Karpas-422 (cell line): ENCODE data around the gene DNAH6. TPM values are rescaled to one million over a fixed set of nuclear protein-coding genes. Genes with fewer than 3 reads are reported as not detected.

Experiments
- DNase-seq: peaks from one replicate; pipeline ENCODE4 v3.0.0-alpha.2; 2015
- H2AFZ ChIP-seq: fragments of 200-600 bp; sonication (generic); 2 replicates; pipeline ENCODE4 v1.6.1; 2014; ENCODE audit warnings: antibody characterized with exemption, low read length, mixed read lengths
- H3K27ac ChIP-seq: fragments of 200-600 bp; sonication (generic); 2 replicates; pipeline ENCODE4 v1.5.1; 2014; ENCODE audit warnings: mild to moderate bottlenecking, low read length, moderate library complexity
- H3K27me3 ChIP-seq: fragments of 200-600 bp; sonication (generic); 2 replicates; pipeline ENCODE4 v1.6.1; 2014; ENCODE audit warnings: low read length, mixed read lengths
- H3K36me3 ChIP-seq: fragments of 200-600 bp; sonication (generic); 2 replicates; pipeline ENCODE4 v1.6.1; 2014; ENCODE audit warnings: low read length, mixed read lengths; ENCODE audit not compliant: insufficient read depth
- H3K4me1 ChIP-seq: fragments of 200-600 bp; sonication (generic); 2 replicates; pipeline ENCODE4 v1.6.1; 2014; ENCODE audit warnings: mild to moderate bottlenecking, low read length, mixed read lengths
- H3K4me2 ChIP-seq: fragments of 200-600 bp; sonication (generic); 2 replicates; pipeline ENCODE4 v1.6.1; 2014; ENCODE audit warnings: low read length, low read depth, mild to moderate bottlenecking; ENCODE audit not compliant: poor library complexity, severe bottlenecking
- H3K4me3 ChIP-seq: fragments of 200-600 bp; sonication (generic); 2 replicates; pipeline ENCODE4 v1.5.1; 2014; ENCODE audit warnings: mild to moderate bottlenecking, antibody characterized with exemption, low read length, mixed read lengths
- H3K79me2 ChIP-seq: fragments of 200-600 bp; sonication (generic); 2 replicates; pipeline ENCODE4 v1.6.1; 2014; ENCODE audit warnings: mild to moderate bottlenecking, low read length, mixed read lengths
- H3K9ac ChIP-seq: fragments of 200-600 bp; sonication (generic); 2 replicates; pipeline ENCODE4 v1.6.0; 2014; ENCODE audit warnings: low read length
- H3K9me2 ChIP-seq: fragments of 200-600 bp; sonication (generic), shearing (Covaris generic); replicated peaks from 2 replicates; pipeline ENCODE4 v1.6.0; 2014; ENCODE audit warnings: mild to moderate bottlenecking, low read length, moderate library complexity; ENCODE audit not compliant: insufficient read depth
- H3K9me3 ChIP-seq: fragments of 300-700, 200-600 bp; sonication (generic); 2 replicates; pipeline ENCODE4 v1.6.1; 2014; ENCODE audit warnings: low read length, mixed read lengths
- H4K20me1 ChIP-seq: fragments of 200-600 bp; sonication (generic); 2 replicates; pipeline ENCODE4 v1.6.1; 2014; ENCODE audit warnings: mild to moderate bottlenecking, antibody characterized with exemption, low read length, low read depth; ENCODE audit not compliant: insufficient read depth
- total RNA-seq: library from RNA; depleted of rRNA; stranded (reverse); fragments of >200 nt; shearing (Covaris generic); gene quantifications from 2 replicates; pipeline ENCODE4 v1.2.3, GENCODE V29; 2014; ENCODE audit warnings: low replicate concordance

Gene DNAH6
- total RNA-seq, 1 experiment from 2014 or later, result 0.15 TPM

DNA sequence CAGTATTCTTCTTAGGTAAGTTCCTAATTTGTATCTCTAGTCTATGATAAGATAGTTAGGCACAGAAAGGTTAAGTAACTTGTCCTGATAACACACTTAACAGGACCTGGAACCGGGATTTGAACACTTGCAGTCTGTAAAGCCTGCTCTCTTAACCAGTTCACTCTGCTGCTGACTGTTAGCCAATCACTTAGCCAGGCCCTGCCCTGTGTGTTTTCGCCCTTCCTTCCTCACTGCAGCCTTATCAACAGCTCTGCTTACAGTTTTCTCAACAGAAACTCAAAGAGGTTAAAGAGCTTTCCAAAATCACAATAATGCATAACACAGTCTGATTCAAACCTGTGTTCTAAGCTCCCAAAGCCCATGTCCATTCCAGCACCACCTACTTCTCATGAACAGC, 212.9 kb downstream of the DNAH6 start:
- Histone ChIP-seq H3K27me3 (no peaks in the 10 kb centered on the region), H3K9ac (no peak overlapping the region), H4K20me1 (no peaks in the 10 kb centered on the region), H3K9me3 (no peaks in the 10 kb centered on the region), H3K27ac (no peak overlapping the region), H3K4me2 (no peak overlapping the region), H3K4me3 (no peak overlapping the region), H3K36me3 (no peaks in the 10 kb centered on the region), H2AFZ (no peak overlapping the region), H3K9me2 (no peaks in the 10 kb centered on the region), H3K4me1 (no peaks in the 10 kb centered on the region), H3K79me2 (no peaks in the 10 kb centered on the region)
- DNase-seq, result no peak

DNA sequence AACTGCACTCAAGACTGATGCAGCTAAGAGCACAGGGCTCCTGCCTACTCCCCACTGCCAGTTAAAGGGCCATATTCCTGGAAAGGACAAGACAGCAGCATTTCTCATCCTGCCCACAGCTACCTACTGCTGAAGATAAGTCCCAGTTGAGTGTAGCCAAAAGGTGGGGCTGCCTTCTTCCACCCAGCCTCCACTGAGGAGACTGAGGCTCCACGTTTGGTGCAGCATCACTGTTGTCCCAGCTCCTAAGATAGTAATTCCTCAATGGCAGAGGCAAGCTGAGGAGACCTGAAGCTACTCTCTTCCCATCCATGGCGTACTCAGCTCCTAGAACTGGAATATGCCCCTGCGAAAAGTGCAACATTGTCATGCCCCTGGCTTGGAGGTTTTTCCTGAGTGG, 214.9 kb downstream of the DNAH6 start:
- no peaks in the 10 kb centered on the region for H3K9me2 ChIP-seq
- DNase-seq, result no peak
- H3K79me2 ChIP-seq, result no peaks in the 10 kb centered on the region
- H3K9ac ChIP-seq, result no peak overlapping the region
- no peak overlapping the region for H3K4me3 ChIP-seq
- H4K20me1 ChIP-seq, result no peaks in the 10 kb centered on the region
- no peak overlapping the region for H2AFZ ChIP-seq
- no peaks in the 10 kb centered on the region for H3K36me3 ChIP-seq
- H3K27ac ChIP-seq, result no peak overlapping the region
- H3K4me1 ChIP-seq, result peaks cover 6% of the 10 kb centered on the region
- no peaks in the 10 kb centered on the region for H3K9me3 ChIP-seq
- H3K4me2 ChIP-seq, result no peak overlapping the region
- H3K27me3 ChIP-seq, result no peaks in the 10 kb centered on the region

DNA sequence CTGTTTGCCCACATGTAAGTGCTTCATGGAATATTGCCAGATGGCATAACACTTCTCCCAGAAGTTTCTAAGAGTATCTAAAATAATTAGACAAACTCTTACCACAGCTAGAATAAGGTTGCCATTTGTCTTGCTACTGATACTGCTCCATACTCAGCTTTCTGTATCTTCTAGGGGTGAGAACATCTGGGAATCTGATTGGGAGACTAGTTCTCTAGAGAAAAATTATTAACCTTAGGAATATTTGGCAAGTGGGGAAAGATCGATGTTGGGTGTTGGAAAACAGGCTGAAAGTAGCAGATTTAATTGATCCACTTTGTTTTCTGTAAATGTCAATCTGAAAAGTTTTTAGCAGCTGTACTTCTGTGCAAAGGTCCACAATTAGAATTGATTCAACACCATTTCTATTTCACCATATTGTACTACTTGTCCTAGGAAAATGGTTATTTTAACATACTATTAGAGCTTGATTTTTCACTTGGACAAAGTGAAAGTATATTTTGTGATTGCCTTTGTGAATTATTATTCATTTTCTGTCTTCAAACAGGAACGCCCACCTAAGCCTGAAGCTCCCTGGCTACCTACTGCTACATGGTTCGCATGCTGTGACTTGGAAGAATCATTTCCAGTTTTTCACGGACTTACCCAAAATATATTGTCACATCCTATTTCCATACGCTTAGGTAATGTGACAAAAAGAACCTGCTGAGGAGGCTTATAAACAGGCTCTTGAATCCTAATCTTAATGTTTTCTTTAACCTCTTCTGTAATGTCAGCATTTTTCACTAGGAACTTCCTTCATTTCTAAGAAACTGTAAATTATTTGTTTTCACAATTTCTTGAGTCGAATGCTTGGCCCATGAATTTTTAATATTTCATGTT, 216.8 kb downstream of the DNAH6 start:
- Histone ChIP-seq H3K36me3 (no peaks in the 10 kb centered on the region), H3K9ac (no peak overlapping the region), H3K27ac (no peak overlapping the region), H3K27me3 (no peaks in the 10 kb centered on the region), H3K79me2 (no peaks in the 10 kb centered on the region), H2AFZ (no peak overlapping the region), H3K9me3 (no peaks in the 10 kb centered on the region), H3K9me2 (no peaks in the 10 kb centered on the region), H4K20me1 (no peaks in the 10 kb centered on the region), H3K4me1 (peaks cover 8% of the 10 kb centered on the region), H3K4me3 (no peak overlapping the region), H3K4me2 (no peak overlapping the region)
- no peak for DNase-seq

DNA sequence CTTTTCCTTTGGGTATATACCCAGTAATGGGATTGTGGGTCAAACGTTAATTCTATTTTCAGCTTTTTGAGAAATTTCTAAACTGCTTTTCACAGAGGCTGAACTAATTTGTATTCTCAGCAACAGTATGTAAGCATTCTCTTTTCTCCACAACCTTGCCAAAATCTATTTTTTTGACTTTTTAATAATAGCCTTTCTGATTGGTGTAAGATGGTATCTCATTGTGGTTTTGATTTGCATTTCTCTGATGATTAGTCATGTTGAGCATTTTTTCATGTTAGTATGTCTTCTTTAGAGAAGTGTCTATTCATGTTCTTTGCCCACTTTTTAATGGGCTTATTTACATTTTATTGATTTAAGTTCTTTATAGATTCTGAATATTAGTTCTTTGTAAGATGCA, 219.1 kb downstream of the DNAH6 start:
- DNase-seq, result no peak
- no peaks in the 10 kb centered on the region for H4K20me1 ChIP-seq
- no peaks in the 10 kb centered on the region for H3K9me3 ChIP-seq
- H3K4me1 ChIP-seq, result peaks cover 8% of the 10 kb centered on the region
- no peaks in the 10 kb centered on the region for H3K36me3 ChIP-seq
- no peak overlapping the region for H3K4me2 ChIP-seq
- H2AFZ ChIP-seq, result no peak overlapping the region
- no peak overlapping the region for H3K9ac ChIP-seq
- no peak overlapping the region for H3K4me3 ChIP-seq
- H3K9me2 ChIP-seq, result no peaks in the 10 kb centered on the region
- no peaks in the 10 kb centered on the region for H3K27me3 ChIP-seq
- no peak overlapping the region for H3K27ac ChIP-seq
- H3K79me2 ChIP-seq, result no peaks in the 10 kb centered on the region

DNA sequence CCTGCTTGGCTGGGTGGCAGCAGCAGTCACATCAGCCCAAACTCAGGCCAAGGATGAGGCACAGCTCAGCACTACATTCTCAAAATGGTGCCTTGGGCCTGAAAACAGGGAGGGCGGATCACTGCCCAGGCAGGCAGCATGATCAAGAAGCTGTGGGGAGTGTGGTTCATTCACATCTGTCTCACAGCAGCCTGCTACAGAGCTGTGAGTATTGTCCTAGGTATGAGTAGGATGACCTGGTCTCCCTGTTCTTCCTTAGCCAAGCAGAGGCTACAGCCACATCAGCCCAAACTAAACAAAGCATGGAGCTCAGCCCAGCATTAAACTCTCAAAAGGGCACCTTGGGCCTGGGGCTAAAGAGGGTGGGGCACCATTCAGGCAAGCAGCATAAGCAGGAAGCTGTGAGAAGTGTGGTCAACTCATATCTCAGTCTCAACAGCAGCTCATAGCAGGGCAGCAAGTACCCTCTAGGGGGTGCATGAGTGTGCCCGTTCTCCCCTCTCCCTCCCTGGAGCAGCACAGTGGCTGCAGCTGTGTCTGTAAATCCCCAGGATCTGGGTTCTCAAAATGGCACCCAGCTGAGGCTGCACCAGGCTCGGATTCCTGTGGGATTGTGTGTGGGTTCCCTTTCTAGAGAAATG, 225.0 kb downstream of the DNAH6 start:
- H3K79me2 ChIP-seq, result no peaks in the 10 kb centered on the region
- H3K4me2 ChIP-seq, result no peak overlapping the region
- no peak overlapping the region for H3K9ac ChIP-seq
- H3K27ac ChIP-seq, result no peak overlapping the region
- H3K9me2 ChIP-seq, result no peaks in the 10 kb centered on the region
- no peak overlapping the region for H2AFZ ChIP-seq
- no peaks in the 10 kb centered on the region for H4K20me1 ChIP-seq
- H3K4me3 ChIP-seq, result no peak overlapping the region
- DNase-seq, result peak; percentile 78
- H3K36me3 ChIP-seq, result no peaks in the 10 kb centered on the region
- peaks cover 2% of the 10 kb centered on the region; the same call in 1 of the 2 replicates for H3K4me1 ChIP-seq
- H3K9me3 ChIP-seq, result no peaks in the 10 kb centered on the region
- no peaks in the 10 kb centered on the region for H3K27me3 ChIP-seq

DNA sequence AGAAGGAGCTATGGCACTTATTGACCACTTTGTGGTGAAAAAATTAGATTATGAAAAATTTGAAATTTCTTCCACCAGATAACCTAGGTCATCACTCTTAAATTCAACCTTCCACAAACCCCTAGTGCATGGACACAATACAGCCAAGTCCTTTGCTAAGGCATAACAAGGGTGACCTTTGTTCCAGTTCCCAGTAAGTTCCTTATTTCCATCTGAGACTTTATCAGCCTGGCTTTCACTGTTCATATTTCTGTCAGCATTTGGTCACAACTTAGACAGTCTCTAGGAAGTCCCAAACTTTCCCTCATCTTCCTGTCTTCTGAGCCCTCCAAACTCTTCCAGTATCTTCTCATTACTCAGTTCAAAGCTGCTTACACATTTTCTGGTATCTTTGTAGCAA, 232.0 kb downstream of the DNAH6 start:
- no peak overlapping the region for H2AFZ ChIP-seq
- H3K79me2 ChIP-seq, result no peaks in the 10 kb centered on the region
- H3K9ac ChIP-seq, result no peak overlapping the region
- no peak overlapping the region for H3K27ac ChIP-seq
- no peak for DNase-seq
- no peaks in the 10 kb centered on the region for H3K4me1 ChIP-seq
- no peaks in the 10 kb centered on the region for H4K20me1 ChIP-seq
- no peaks in the 10 kb centered on the region for H3K36me3 ChIP-seq
- no peak overlapping the region for H3K4me2 ChIP-seq
- H3K4me3 ChIP-seq, result no peak overlapping the region
- no peaks in the 10 kb centered on the region for H3K9me2 ChIP-seq
- no peaks in the 10 kb centered on the region for H3K9me3 ChIP-seq
- no peaks in the 10 kb centered on the region for H3K27me3 ChIP-seq

DNA sequence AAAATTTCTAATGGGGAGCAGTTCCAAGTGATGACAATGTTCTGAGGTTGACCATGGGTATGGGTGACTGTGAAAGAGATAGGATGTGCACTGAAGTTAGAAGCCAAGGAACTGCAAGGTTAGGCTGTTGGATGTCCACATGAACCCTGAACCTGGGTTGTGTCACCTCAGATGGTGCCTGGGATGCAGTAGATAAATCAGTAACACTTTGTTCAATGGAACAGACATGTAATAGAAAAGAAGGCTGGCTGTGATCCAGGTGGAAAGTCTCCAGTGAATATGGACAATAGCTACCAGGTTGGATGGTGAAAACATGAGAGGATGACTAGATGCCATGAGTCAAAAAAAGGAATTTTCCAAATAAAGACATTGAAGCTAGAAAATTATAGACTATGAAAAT, 233.1 kb downstream of the DNAH6 start:
- no peak overlapping the region for H3K9ac ChIP-seq
- no peaks in the 10 kb centered on the region for H3K9me3 ChIP-seq
- H3K4me3 ChIP-seq, result no peak overlapping the region
- H3K9me2 ChIP-seq, result no peaks in the 10 kb centered on the region
- no peaks in the 10 kb centered on the region for H3K79me2 ChIP-seq
- DNase-seq, result no peak
- no peak overlapping the region for H3K4me2 ChIP-seq
- no peaks in the 10 kb centered on the region for H4K20me1 ChIP-seq
- H3K36me3 ChIP-seq, result no peaks in the 10 kb centered on the region
- no peaks in the 10 kb centered on the region for H3K27me3 ChIP-seq
- no peak overlapping the region for H3K27ac ChIP-seq
- H2AFZ ChIP-seq, result no peak overlapping the region
- H3K4me1 ChIP-seq, result no peaks in the 10 kb centered on the region

DNA sequence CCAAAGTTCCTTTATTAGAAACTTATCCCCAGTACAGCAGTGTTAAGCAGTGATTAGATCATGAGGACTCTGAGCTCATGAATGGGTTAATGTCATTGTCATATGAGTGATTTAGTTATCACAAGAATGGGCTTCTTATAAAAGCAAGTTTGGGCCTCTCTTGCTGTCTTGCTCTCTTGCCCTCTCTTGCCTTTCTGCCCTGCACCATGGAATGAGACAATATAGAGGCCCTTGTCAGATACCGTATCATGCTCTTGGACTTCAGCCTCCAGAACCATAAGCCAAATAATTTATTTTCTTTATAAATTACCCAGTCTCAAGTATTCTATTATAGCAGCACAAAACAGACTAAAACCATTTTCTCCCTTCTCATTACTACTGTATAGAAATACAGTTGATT, 238.8 kb downstream of the DNAH6 start:
- Histone ChIP-seq H3K4me2 (no peak overlapping the region), H3K27me3 (no peaks in the 10 kb centered on the region), H4K20me1 (no peaks in the 10 kb centered on the region), H3K27ac (no peak overlapping the region), H3K9me2 (no peaks in the 10 kb centered on the region), H3K9me3 (no peaks in the 10 kb centered on the region), H3K4me1 (no peaks in the 10 kb centered on the region), H3K79me2 (no peaks in the 10 kb centered on the region), H3K4me3 (no peak overlapping the region), H3K9ac (no peak overlapping the region), H2AFZ (no peak overlapping the region), H3K36me3 (no peaks in the 10 kb centered on the region)
- DNase-seq, result no peak
